ENCODE measurements around the gene HCCS. TPM values are rescaled to one million over a fixed set of nuclear protein-coding genes. Genes with fewer than 3 reads are reported as not detected.

The HCCS gene
- total RNA-seq, 1 donor from 2014 or later, result 12.5 TPM

GRCh38 chrX:11148401-11148800, 37.3 kb downstream of the HCCS start:
- no peak overlapping the region for H3K27ac ChIP-seq
- H3K27me3 ChIP-seq, result no peaks in the 10 kb centered on the region
- DNase-seq (ENCODE audit: extremely low spot score in 2 of 2), result no peak
- intact Hi-C loops (cut with DNase I), result loop anchor here (10.0 kb wide), 1 partner anchor 576 kb away; no protein-coding TSS in a partner anchor
- no peak overlapping the region for H3K4me3 ChIP-seq
- H3K36me3 ChIP-seq, result no peaks in the 10 kb centered on the region
- no peaks in the 10 kb centered on the region for H3K9me3 ChIP-seq
- no peak for TF ChIP-seq POLR2AphosphoS5 (IDR thresholded peaks at IDR 0.05; ENCODE audit: insufficient read depth in 1 of 2, low read depth in 1 of 2)
- TF ChIP-seq POLR2A (IDR thresholded peaks at IDR 0.05), result no peak
- no peak for TF ChIP-seq CTCF (IDR thresholded peaks at IDR 0.05)
- H3K4me1 ChIP-seq, result no peaks in the 10 kb centered on the region

- H3K4me1 ChIP-seq, result no peaks in the 10 kb centered on the region
- intact Hi-C loops (cut with DNase I), result no loop called here
- H3K4me3 ChIP-seq, result no peak overlapping the region
- H3K27me3 ChIP-seq, result no peaks in the 10 kb centered on the region
- H3K27ac ChIP-seq, result no peak overlapping the region
- H3K36me3 ChIP-seq, result no peaks in the 10 kb centered on the region
- DNase-seq (ENCODE audit: extremely low spot score in 2 of 2), result no peak
- H3K9me3 ChIP-seq, result no peaks in the 10 kb centered on the region
- TF ChIP-seq POLR2AphosphoS5 (IDR thresholded peaks at IDR 0.05; ENCODE audit: insufficient read depth in 1 of 2, low read depth in 1 of 2), result no peak
- TF ChIP-seq CTCF (IDR thresholded peaks at IDR 0.05), result no peak
- no peak for TF ChIP-seq POLR2A (IDR thresholded peaks at IDR 0.05)
Observed at GRCh38 chrX:11151799-11152559, 40.8 kb downstream of the HCCS start.

GRCh38 chrX:11159149-11159548, 48.0 kb downstream of the HCCS start:
- DNase-seq (ENCODE audit: extremely low spot score in 2 of 2), result no peak
- no peak overlapping the region for H3K27ac ChIP-seq
- no peaks in the 10 kb centered on the region for H3K27me3 ChIP-seq
- H3K4me1 ChIP-seq, result no peaks in the 10 kb centered on the region
- no peaks in the 10 kb centered on the region for H3K9me3 ChIP-seq
- no peaks in the 10 kb centered on the region for H3K36me3 ChIP-seq
- intact Hi-C loops (cut with DNase I), result no loop called here
- H3K4me3 ChIP-seq, result no peak overlapping the region
- no peak for TF ChIP-seq POLR2A (IDR thresholded peaks at IDR 0.05)
- TF ChIP-seq CTCF (IDR thresholded peaks at IDR 0.05), result no peak
- no peak for TF ChIP-seq POLR2AphosphoS5 (IDR thresholded peaks at IDR 0.05; ENCODE audit: insufficient read depth in 1 of 2, low read depth in 1 of 2)

GRCh38 chrX:11164433-11164832, 53.3 kb downstream of the HCCS start:
- DNase-seq (ENCODE audit: extremely low spot score in 2 of 2), result no peak
- no peak overlapping the region for H3K4me3 ChIP-seq
- H3K36me3 ChIP-seq, result no peaks in the 10 kb centered on the region
- intact Hi-C loops (cut with DNase I), result no loop called here
- no peaks in the 10 kb centered on the region for H3K9me3 ChIP-seq
- H3K4me1 ChIP-seq, result no peaks in the 10 kb centered on the region
- H3K27me3 ChIP-seq, result no peaks in the 10 kb centered on the region
- no peak for TF ChIP-seq CTCF (IDR thresholded peaks at IDR 0.05)
- TF ChIP-seq POLR2A (IDR thresholded peaks at IDR 0.05), result no peak
- TF ChIP-seq POLR2AphosphoS5 (IDR thresholded peaks at IDR 0.05; ENCODE audit: insufficient read depth in 1 of 2, low read depth in 1 of 2), result no peak
- no peak overlapping the region for H3K27ac ChIP-seq

- DNase-seq (ENCODE audit: extremely low spot score in 2 of 2), result no peak
- Histone ChIP-seq H3K27ac (no peak overlapping the region), H3K4me3 (no peak overlapping the region), H3K4me1 (no peaks in the 10 kb centered on the region), H3K27me3 (no peaks in the 10 kb centered on the region), H3K9me3 (no peaks in the 10 kb centered on the region), H3K36me3 (no peaks in the 10 kb centered on the region)
- TF ChIP-seq POLR2AphosphoS5 (IDR thresholded peaks at IDR 0.05; ENCODE audit: insufficient read depth in 1 of 2, low read depth in 1 of 2) (no peak), POLR2A (IDR thresholded peaks at IDR 0.05) (no peak), CTCF (IDR thresholded peaks at IDR 0.05) (no peak)
- intact Hi-C loops (cut with DNase I), result no loop called here
Observed at GRCh38 chrX:11171956-11172355, 60.8 kb downstream of the HCCS start.
